Fibroblast of lung (primary cell): Measurements from ENCODE around the gene C10orf90. TPM values are rescaled to one million over a fixed set of nuclear protein-coding genes. Genes with fewer than 3 reads are reported as not detected.

Experiments
- DNase-seq, 2 donors: peaks; one replicate each; pipeline versions ENCODE4 v3.0.0 to v3.0.0-alpha.2; 2010; ENCODE audit warnings: low read depth in 2 of 2
- H2AFZ ChIP-seq: 2 replicates; pipeline ENCODE4 v1.5.1; 2012; ENCODE audit warnings: low read length, control low read depth, inconsistent platforms
- H3K27ac ChIP-seq: 2 replicates; pipeline ENCODE4 v1.5.1; 2011; ENCODE audit warnings: low read length, control low read depth; ENCODE audit not compliant: insufficient read depth
- H3K27me3 ChIP-seq: 2 replicates; pipeline ENCODE4 v1.5.1; 2011; ENCODE audit warnings: mild to moderate bottlenecking, low read length; ENCODE audit not compliant: control insufficient read depth, insufficient read depth
- H3K36me3 ChIP-seq: 2 replicates; pipeline ENCODE4 v1.5.1; 2011; ENCODE audit warnings: low read length; ENCODE audit not compliant: control insufficient read depth, insufficient read depth
- H3K4me1 ChIP-seq: 2 replicates; pipeline ENCODE4 v1.5.1; 2011; ENCODE audit warnings: low read length; ENCODE audit not compliant: control insufficient read depth, insufficient read depth; ENCODE audit errors: extremely low read depth
- H3K4me2 ChIP-seq: 2 replicates; pipeline ENCODE4 v1.5.1; 2011; ENCODE audit warnings: low read length, control low read depth; ENCODE audit not compliant: insufficient read depth; ENCODE audit errors: extremely low read depth
- H3K4me3 ChIP-seq, 4 experiments: fragments of 200-600 bp in 1 of 4; sonication (generic) in 1 of 4; replicated peaks in 1 of 4; 2 replicates each; pipeline ENCODE4 v1.5.1; 2011 to 2016; ENCODE audit warnings: low read length in 4 of 4, low read depth in 3 of 4, mild to moderate bottlenecking in 3 of 4, control low read depth in 2 of 4, inconsistent platforms in 1 of 4, mixed read lengths in 1 of 4; ENCODE audit not compliant: insufficient read depth in 1 of 4; ENCODE audit errors: control extremely low read depth in 1 of 4
- H3K79me2 ChIP-seq: 2 replicates; pipeline ENCODE4 v1.5.1; 2012; ENCODE audit warnings: mild to moderate bottlenecking, low read length, inconsistent platforms; ENCODE audit not compliant: control insufficient read depth, insufficient read depth
- H3K9ac ChIP-seq: 2 replicates; pipeline ENCODE4 v1.5.1; 2011; ENCODE audit warnings: mild to moderate bottlenecking, low read length, control low read depth; ENCODE audit not compliant: insufficient read depth
- H3K9me3 ChIP-seq: 2 replicates; pipeline ENCODE4 v1.5.1; 2012; ENCODE audit warnings: low read depth, low read length; ENCODE audit not compliant: control insufficient read depth, insufficient read depth
- H4K20me1 ChIP-seq: 2 replicates; pipeline ENCODE4 v1.5.1; 2011; ENCODE audit warnings: low read length; ENCODE audit not compliant: control insufficient read depth, insufficient read depth; ENCODE audit errors: extremely low read depth
- CTCF ChIP-seq, 2 donors: IDR thresholded peaks in 1 of 2; conservative IDR thresholded peaks in 1 of 2; 1 replicate in 1 of 2; 2 replicates in 1 of 2; pipeline ENCODE4 v1.5.1; 2011 to 2012; ENCODE audit warnings: low read length in 2 of 2, control low read depth in 1 of 2, inconsistent platforms in 1 of 2, low read depth in 1 of 2, mild to moderate bottlenecking in 1 of 2
- EZH2 ChIP-seq: IDR thresholded peaks from 2 replicates; pipeline ENCODE4 v1.5.1; 2012; ENCODE audit warnings: low read length, control low read depth, mild to moderate bottlenecking; ENCODE audit errors: missing control alignments
- polyA plus RNA-seq, 2 donors: library from polyadenylated mRNA; depleted of rRNA in 1 of 2; stranded (reverse) in 1 of 2; unstranded in 1 of 2; fragments of >200 nt; gene quantifications; 2 replicates each; pipeline ENCODE4 v1.2.1, GENCODE V29; 2011 to 2012; ENCODE audit warnings: missing spikeins in 1 of 2
- total RNA-seq: library from RNA; depleted of rRNA; stranded (reverse); fragments of >200 nt; gene quantifications from 2 replicates; pipeline ENCODE4 v1.2.1, GENCODE V29; 2014

The C10orf90 gene
- total and polyA plus RNA-seq, 2 donors (not counting 1 experiment from before 2014, with no cell fraction given) = 0.17 to 0.65 TPM

GRCh38 chr10:126674741-126675515 is 4.4 kb upstream of the C10orf90 start:
- no peak overlapping the region for H3K27ac ChIP-seq
- H3K9ac ChIP-seq = no peak overlapping the region
- H3K4me2 ChIP-seq = no peak overlapping the region
- no peaks in the 10 kb centered on the region for H3K79me2 ChIP-seq
- no peak for TF ChIP-seq EZH2
- no peak for TF ChIP-seq CTCF (conservative IDR thresholded peaks at IDR 0.05 in 1 of 2, IDR thresholded peaks at IDR 0.05 in 1 of 2; ENCODE audit: low read depth in 1 of 2, low read length in 2 of 2)
- no peaks in the 10 kb centered on the region for H4K20me1 ChIP-seq
- DNase-seq = no peak
- no peak overlapping the region for H2AFZ ChIP-seq
- no peaks in the 10 kb centered on the region for H3K4me1 ChIP-seq
- H3K9me3 ChIP-seq = no peaks in the 10 kb centered on the region
- no peaks in the 10 kb centered on the region for H3K27me3 ChIP-seq
- H3K36me3 ChIP-seq = no peaks in the 10 kb centered on the region
- no peak overlapping the region for H3K4me3 ChIP-seq

- Histone ChIP-seq H3K9ac (no peak overlapping the region), H3K9me3 (no peaks in the 10 kb centered on the region), H4K20me1 (no peaks in the 10 kb centered on the region), H3K4me3 (no peak overlapping the region), H3K4me2 (no peak overlapping the region), H2AFZ (no peak overlapping the region), H3K27ac (no peak overlapping the region), H3K4me1 (no peaks in the 10 kb centered on the region), H3K79me2 (no peaks in the 10 kb centered on the region), H3K36me3 (no peaks in the 10 kb centered on the region), H3K27me3 (no peaks in the 10 kb centered on the region)
- no peak for DNase-seq
- no peak for TF ChIP-seq CTCF (conservative IDR thresholded peaks at IDR 0.05 in 1 of 2, IDR thresholded peaks at IDR 0.05 in 1 of 2; ENCODE audit: low read depth in 1 of 2, low read length in 2 of 2)
- no peak for TF ChIP-seq EZH2
Measured at GRCh38 chr10:126673565-126673964, 3.1 kb upstream of the C10orf90 start.

- H3K36me3 ChIP-seq = no peaks in the 10 kb centered on the region
- TF ChIP-seq CTCF (conservative IDR thresholded peaks at IDR 0.05 in 1 of 2, IDR thresholded peaks at IDR 0.05 in 1 of 2; ENCODE audit: low read depth in 1 of 2, low read length in 2 of 2) = no peak
- TF ChIP-seq EZH2 = no peak
- H3K4me1 ChIP-seq = no peaks in the 10 kb centered on the region
- H3K79me2 ChIP-seq = no peaks in the 10 kb centered on the region
- no peak overlapping the region for H3K9ac ChIP-seq
- no peaks in the 10 kb centered on the region for H4K20me1 ChIP-seq
- no peaks in the 10 kb centered on the region for H3K9me3 ChIP-seq
- no peaks in the 10 kb centered on the region for H3K27me3 ChIP-seq
- H3K4me3 ChIP-seq = no peak overlapping the region
- no peak overlapping the region for H3K4me2 ChIP-seq
- no peak for DNase-seq
- no peak overlapping the region for H2AFZ ChIP-seq
- H3K27ac ChIP-seq = no peak overlapping the region
Measured at GRCh38 chr10:126671402-126671975, 996 bp upstream of the C10orf90 start.
